GM19239 (cell line): ENCODE measurements around the gene PRR14.
"Not testable (repeated sequence)": the region's sequence is repeated elsewhere in the genome, so short reads cannot be mapped to it uniquely, and the experiment has no call there.

Experiments
- DNase-seq: peaks from one replicate; pipeline ENCODE4 v3.0.0; 2011; ENCODE audit warnings: low spot score; ENCODE audit not compliant: insufficient read length
- FAIRE-seq: peaks from 2 replicates; lab custom pipeline; 2011; peaks lifted over from hg19 to GRCh38; lab: Jason Lieb, UNC

The PRR14 gene

DNA sequence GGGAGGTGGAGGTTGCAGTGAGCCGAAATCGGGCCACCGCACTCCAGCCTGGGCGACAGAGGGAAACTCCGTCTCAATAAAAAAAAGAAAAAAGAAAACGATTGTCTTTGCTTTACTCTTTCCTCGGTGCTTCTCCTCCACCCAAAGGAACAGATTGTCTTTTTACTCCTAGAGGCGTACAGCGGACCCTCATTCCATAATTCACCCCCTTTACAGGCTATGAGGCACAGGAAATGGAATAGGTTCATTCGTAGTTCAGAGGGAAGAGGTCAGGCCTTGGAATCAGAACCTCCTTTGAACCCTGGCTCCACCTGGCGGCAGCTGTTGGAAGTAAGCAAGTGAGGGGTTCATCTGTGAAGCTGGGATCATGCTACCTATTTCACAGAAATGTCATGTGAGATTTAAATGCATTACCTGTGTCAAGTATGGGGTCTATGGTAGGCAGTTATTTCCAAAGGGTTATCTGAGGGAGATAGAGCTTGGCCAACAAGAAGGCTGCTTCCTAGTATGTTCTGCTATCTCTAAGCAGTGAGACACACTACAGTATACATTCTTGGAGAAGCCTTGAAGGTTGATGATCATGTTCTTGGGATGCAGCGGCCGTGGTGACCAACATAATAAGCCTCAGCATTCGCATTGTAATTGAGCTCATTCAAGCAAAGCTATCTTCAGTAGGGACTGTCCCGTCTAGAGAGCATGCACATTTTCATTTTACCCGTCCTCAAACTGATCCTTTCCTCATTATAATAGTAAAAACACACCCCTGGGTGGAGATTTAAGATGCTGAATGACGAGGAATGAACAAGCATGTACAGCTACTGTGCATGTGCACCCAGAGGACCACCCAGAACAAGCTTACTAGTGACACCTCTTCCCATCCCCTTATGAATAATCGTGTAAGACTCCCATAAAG, 21.9 kb upstream of the PRR14 start:
- DNase-seq (no peak), FAIRE-seq (peak; percentile 87)

DNA sequence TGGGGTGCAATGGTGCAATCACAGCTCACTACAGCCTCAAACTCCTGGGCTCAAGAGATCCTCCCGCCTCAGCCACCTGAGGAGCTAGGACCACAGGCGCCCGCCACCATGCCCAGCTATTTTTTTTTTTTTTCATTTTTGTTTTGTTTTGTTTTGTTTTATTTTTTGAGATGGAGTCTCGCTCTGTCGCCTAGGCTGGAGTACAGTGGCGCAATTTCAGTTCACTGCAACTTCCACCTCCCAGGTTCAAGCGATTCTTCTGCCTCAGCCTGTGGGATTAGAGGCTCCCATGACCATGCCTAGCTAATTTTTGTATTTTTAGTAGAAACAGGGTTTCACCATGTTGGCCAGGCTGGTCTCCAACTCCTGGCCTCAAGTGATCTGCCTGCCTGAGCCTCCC, 18.3 kb upstream of the PRR14 start:
- DNase-seq, FAIRE-seq: not testable (repeated sequence)

DNA sequence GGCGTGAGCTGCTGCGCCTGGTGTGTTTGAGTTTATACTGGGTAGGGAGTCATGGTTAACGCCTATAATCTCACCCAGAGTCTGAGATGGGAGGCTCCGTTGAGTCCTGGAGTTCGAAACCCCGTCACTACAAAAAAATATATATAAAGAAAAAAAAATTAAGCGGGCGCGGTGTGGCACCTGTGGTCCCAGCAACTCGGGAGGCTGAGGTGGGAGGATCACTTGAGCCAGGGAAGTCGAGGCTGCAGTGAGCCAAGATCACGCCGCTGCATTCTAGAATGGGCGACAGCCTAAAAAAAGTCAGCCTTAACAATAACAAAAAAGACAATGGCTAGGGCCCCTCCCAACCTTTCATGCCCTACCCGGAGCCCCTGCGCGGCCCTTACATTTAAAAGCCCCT, 17.2 kb upstream of the PRR14 start:
- FAIRE-seq (no peak), DNase-seq (no peak)

DNA sequence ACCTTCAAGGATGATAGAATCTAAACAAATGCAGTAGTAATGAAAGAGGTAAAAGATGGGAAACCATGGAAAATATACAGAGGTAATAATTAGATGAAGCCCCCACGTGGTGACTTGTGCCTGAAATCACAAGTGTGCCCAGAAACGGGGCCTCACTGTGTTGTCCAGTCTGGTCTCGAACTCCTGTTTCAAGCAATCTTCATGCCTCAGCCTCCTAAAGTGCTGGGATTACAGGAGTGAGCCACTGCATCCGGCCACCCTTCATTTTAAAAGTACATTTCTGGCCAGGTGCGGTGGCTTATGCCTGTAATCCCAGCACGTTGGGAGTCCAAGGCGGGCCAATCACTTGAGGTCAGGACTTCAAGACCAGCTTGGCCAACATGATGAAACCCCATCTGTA, 14.2 kb upstream of the PRR14 start:
- FAIRE-seq (no peak), DNase-seq (no peak)

DNA sequence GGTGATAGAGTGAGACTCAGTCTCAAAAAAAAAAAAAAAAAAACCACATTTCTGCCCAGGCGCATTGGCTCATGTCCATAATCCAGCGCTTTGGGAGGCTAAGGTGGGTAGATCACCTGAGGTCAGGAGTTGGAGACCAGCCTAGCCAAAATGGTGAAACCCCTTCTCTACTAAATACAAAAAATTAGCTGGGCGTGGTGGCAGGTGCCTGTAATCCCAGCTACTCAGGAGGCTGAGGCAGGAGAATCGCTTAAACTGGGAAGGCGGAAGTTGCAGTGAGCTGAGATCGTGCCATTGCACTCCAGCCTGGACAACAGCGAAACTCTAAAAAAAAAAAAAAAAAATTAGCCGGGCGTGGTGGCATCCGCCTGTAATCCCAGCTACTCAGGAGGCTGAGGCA, 13.6 kb upstream of the PRR14 start:
- not testable (repeated sequence) for DNase-seq, FAIRE-seq

DNA sequence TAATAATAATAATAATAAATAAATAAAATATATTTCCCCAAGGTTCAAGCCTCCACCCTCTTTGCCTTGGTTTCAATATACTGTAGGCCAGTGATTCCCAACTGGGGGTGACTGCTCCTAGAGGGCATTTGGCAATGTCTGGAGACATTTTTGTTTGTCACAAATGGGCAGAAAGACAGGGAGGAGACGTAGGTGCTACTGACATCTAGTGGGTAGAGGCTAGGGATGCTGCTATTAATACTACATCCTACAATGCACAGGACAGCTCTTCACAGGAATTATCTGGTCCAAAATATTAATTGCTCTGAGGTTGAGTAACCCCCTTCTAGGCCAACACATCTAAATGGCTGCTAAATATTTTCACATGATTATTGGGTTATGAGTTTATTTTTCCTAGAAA, 12.8 kb upstream of the PRR14 start:
- FAIRE-seq: no peak
- DNase-seq: no peak

DNA sequence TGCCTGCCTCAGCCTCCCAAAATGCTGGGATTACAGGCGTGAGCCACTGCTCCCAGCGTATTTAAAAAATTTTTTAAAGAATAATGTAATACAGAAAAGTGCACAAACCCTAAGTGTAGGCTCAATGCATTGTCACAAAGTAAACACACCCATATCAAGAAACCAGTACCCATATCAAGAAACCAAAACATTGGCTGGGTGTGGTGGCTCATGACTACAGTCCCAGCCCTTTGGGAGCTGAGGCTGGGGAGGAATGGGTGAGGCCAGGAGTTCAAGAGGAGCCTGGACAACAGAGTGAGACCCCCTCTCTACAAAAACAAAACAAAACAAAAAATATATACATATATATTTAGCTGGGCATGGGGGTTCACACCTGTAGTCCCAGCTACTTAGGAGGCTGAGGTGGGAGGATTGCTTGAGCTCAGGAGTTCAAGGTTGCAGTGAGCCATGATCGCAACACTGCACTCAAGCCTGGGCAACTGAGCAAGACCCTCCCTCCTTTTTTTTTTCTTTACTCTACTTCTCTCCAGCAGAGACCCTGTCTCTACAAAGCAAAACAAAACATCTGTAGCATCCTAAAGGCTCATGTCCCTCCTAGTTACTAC, 9.3 kb upstream of the PRR14 start:
- FAIRE-seq (no peak), DNase-seq (no peak)

DNA sequence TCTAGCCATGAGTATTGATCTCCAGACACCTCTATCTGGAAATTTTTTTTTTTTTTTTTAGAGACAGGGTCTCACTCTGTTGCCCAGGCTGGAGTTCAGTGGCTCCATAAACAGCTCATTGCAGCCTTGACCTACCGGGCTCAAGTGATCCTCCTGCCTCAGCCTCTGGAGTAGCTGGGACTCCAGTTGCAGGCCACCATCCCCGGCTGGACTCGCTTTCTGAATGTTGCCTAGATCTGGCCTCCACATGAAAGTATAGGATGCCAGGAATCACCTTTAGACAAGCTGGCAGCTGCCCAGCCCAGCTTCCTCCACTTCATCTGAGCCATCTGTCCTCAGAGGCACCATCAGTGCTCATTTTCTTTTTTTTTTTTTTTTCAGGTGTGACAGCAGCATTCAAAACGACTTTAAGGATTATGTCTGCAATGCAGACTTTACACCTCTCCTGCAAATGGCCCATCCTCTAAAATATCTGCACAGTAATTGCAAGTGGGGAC, 6.4 kb upstream of the PRR14 start:
- DNase-seq (no peak), FAIRE-seq (no peak)

DNA sequence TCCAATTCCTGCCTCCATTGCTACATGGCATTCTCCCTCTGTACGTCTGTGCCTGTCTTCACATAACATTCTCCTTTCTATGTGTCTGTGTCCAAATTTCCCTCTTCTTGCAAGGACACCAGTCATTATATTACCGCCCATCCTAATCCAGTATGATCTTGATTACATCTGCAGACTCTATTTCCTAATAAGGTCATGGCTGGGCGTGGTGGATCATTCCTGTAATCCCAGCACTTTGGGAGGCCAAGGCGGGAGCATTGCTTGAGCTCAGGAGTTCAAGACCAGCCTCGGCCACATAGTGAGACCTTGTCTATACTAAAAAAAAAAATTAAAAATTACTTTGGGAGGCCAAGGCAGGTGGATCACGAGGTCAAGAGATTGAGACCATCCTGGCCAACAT, 5.0 kb upstream of the PRR14 start:
- FAIRE-seq: no peak
- DNase-seq: no peak

DNA sequence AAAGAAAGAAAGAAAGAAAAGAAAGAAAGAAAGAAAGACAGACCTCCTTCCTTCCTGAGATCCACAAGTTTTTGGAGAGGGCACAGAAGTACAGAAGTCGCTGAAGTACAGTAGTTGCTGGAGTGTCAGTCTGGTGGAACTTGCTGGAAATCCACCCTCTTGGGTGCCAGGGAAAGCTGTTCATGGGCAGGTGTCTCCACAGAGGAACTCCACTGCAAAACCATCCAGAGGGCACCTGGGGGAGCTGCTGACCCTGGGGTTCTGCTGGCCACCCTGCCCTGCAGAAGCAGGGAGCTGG, 3.5 kb upstream of the PRR14 start:
- FAIRE-seq: no peak
- no peak for DNase-seq

DNA sequence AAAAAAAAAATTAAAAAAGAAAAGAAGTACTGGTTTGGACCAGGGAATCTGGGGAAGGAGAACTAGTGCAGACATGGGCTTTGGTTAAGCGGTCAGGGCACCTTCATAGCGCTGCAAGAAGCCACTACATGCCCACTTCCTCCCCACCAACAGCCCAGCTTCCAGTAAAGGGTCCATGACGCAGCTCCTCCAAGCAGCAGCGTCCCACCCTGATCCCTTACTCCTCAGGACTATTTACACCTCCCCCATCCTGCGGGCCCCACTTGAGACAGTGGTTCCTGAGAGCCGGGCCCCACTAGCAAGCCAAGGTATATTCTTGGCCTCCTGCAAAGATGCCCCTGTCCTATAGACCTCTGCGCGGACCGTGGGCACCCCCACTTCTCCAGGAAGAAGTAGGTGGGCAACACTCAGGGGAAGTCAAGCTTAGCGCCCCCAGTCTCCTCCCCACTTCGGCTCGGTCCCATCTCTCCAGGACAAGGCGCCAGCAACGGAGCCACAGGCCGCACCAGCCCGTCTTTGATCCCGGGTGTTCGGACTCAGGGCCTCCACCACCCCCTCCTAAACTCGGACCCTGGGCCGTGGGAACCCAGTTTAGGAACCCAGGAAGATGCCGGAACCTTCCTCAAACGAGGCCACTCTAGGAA, 913 bp upstream of the PRR14 start:
- DNase-seq (no peak), FAIRE-seq (peak; percentile 54)

DNA sequence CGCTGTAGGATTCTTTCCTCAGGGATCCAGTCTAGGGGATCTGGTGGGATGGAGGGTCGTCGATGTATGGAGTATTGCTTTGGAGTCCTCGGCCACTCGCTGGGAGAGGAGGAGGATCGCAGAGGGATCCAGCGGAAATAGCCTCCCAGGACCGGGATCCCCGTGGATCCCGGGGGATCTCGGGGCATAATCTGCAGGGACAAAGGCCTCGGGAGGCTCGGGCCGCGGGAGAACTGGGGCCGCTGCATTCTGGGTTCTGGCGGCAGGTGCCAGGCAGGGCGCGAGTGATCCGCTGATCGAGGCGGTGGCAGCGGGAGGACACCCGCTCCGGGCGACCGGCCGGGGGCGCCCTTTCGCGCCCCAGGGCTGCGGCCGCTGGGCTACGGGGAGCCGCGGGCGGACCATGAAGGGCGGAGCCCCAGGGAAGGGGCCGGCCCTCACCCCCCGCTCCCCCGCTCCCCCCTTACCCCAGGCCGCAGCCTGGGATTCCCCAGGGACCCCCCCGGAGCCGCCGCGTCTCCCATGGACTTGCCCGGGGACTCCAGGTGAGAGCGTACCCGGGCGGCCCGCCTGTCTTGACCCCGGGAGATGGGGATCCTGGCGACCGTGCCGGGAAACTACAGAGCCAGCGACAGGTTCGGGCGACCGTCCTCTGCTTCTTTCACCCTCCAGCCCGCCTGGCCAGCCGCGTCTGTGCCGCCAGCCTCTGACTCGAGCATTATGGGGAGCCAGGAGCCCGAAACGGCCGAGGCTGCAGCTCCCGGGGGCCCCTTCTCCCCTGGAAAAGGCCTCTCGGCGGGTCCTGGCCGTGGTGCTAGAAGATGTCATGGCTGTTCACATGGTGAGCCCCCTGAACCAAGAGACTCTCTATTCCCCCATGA, 604 bp downstream of the PRR14 start:
- no peak for FAIRE-seq
- peak; percentile 84 for DNase-seq

DNA sequence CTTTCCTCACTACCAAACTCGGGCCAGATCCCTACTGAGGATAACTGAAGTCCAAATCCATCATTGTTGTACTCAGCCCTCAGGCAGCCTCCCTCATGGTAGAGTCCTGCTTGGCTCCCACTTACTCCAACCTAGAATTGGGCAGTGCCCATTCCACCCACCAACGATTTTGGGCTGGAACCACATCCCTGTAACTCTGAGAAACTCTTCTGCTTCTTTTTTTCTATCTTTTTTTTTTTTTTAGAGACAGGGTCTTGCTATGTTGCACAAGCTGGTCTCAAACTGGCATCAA, 1.2 kb downstream of the PRR14 start:
- FAIRE-seq: no peak

DNA sequence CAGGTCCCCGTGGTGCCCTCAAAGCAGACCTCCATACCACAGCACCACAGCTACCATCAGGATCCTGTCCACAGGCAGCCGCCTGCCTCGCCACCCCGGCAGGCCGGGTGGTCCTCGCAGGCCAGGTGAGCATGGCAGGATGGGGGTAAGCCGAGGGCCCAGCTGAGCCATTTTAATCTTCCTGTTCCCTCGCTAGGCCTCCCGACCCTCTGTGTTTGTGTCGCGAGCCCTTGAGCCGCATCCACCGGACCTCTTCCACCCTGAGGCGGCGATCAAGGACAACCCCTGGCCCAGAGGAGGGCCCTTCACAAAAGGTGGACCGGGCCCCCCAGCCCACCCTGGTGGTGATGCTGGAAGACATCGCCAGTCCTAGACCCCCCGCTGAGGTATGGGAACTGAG, 2.0 kb downstream of the PRR14 start:
- FAIRE-seq: no peak

More for the DNA sequence above, 1.2 kb downstream of the PRR14 start:
- DNase-seq: no peak

DNA sequence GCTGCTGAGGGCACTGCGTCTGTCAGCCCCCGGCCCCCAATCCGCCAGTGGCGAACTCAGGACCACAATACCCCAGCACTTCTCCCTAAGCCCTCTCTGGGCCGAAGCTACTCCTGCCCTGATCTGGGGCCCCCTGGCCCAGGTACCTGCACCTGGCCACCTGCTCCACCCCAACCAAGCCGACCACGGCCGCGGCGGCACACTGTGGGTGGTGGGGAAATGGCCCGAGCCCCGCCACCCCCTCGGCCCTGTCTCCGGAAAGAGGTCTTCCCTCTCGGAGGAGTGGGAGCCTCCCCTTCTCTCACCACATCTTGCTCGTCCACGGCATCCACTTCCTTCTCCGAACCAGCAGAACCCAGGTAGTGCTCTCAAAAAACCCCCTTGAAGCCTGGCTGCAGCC, 4.1 kb downstream of the PRR14 start:
- DNase-seq (no peak), FAIRE-seq (no peak)

More for the DNA sequence above, 2.0 kb downstream of the PRR14 start:
- DNase-seq: no peak

DNA sequence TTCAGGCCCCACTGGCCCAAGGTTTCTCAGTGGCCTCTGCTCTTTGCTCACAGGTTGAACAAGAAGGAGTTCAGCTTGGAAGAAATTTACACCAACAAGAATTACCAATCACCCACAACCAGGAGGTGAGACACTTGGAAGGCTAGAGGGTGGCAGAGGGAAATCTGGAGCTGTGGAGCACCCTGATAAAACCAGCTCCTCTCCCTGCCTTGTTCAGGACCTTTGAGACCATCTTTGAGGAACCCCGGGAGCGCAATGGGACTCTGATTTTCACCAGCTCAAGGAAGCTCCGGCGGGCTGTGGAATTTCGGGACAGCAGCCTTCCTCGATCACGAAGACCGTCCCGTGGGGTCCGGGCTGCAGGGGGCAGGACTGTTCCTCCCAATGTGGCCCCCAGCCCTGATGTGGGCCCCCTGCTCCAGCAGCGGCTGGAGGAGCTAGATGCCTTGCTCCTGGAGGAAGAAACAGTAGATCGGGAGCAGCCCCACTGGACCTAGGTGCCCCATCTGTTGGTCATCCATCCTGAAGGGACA, 5.1 kb downstream of the PRR14 start:
- DNase-seq: no peak
- no peak for FAIRE-seq

DNA sequence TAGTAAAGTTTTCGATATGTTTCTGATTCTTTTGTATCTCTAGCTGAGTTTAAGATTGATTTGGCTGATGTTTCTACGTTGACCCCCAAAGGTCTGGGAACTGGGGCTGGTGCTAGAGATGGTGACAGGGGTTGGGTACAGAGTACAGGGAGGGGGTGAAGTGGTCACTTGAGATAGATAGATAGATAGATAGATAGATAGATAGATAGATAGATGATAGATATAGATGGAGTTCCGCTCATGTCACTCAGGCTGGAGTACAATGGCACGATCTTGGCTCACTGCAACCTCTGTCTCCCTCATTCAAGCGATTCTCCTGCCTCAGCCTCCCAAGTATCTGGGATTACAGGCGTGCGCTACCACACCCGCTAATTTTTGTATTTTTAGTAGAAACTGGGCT, 5.6 kb downstream of the PRR14 start:
- DNase-seq (no peak), FAIRE-seq (no peak)

DNA sequence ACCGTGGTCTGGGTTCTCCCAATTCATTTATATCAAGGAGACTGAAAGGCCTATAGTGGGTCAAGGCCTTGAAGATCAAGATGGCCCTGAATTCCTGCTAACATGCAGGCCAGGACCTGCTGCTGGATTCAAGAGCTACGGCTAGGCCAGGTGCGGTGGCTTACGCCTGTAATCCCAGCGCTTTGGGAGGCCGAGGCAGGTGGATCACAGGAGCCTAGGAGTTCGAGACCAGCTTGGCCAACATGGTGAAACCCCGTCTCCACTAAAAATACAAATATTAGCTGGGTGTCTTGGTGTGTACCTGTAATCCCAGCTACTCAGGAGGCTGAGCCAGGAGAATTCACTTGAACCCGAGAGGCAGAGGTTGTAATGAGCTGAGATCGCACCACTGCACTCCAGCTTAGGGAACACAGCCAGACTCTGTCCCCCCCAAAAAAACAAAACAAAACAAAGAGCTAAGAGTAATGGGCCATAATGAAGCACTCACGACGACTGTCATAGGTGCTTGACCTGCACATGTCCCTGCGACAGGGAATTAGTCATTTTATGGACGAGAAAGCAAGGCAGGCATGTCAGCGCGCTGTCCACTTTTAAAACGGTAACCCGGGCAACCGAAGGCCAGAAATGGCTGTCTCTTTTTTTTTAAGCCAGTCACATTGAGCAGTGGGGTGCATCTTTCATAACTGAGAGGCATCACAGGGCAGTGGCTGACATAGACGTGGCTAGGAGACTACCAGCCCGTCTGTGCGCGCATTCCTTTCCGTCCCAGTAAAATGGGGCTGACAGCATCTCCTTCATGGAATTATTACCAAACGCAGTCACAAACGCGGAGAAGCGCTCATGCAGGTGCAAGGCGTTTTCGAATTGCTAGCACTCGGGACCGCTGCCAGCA, 6.5 kb downstream of the PRR14 start:
- DNase-seq: no peak
- no peak for FAIRE-seq
